ENCODE data around the gene NTHL1. TPM values are rescaled to one million over a fixed set of nuclear protein-coding genes. Genes with fewer than 3 reads are reported as not detected.

NTHL1 gene
- total and polyA plus RNA-seq, 10 donors, result 9.6 to 52.1 (median 27.0) TPM

GRCh38 chr16:2095315-2095853 is 47.8 kb upstream of the NTHL1 start:
- 95 to 97% (median 96%) methylated on average over 25 to 26 of the region's 26 CpGs for WGBS, 5 donors
- DNase-seq, result no peak
- Histone ChIP-seq H3K4me3 (no peak overlapping the region), H3K4me1 (peaks cover 0 to 17% (median 9%) of the 10 kb centered on the region in 6 donors), H3K27me3 (replicated peaks in 1 of 7) (no peaks in the 10 kb centered on the region), H3K9me3 (no peaks in the 10 kb centered on the region), H3K36me3 (peaks cover 0 to 93% (median 67%) of the 10 kb centered on the region in 6 donors), H3K27ac (no peak overlapping the region)
- intact Hi-C loops (cut with DNase I; ENCODE audit: low total_unique reads), result no loop called here
- TF ChIP-seq POLR2A (IDR thresholded peaks at IDR 0.05) (no peak), POLR2AphosphoS5 (IDR thresholded peaks at IDR 0.05) (peak in 1 of 3 donors; percentile 38), CTCF (IDR thresholded peaks at IDR 0.05 in 8 of 11, conservative IDR thresholded peaks at IDR 0.05 in 3 of 11) (no peak)

GRCh38 chr16:2093793-2094192 is 46.2 kb upstream of the NTHL1 start:
- WGBS, 5 donors, result 91 to 96% (median 93%) methylated on average over 8 to 15 of the region's 15 CpGs
- Histone ChIP-seq H3K36me3 (peaks cover 0 to 93% (median 64%) of the 10 kb centered on the region in 6 donors), H3K27me3 (replicated peaks in 1 of 7) (no peaks in the 10 kb centered on the region), H3K27ac (no peak overlapping the region), H3K4me1 (peaks cover 0 to 32% (median 18%) of the 10 kb centered on the region in 6 donors), H3K9me3 (no peaks in the 10 kb centered on the region), H3K4me3 (no peak overlapping the region)
- no peak for DNase-seq
- TF ChIP-seq POLR2A (IDR thresholded peaks at IDR 0.05), result no peak
- TF ChIP-seq POLR2AphosphoS5 (IDR thresholded peaks at IDR 0.05), result peak in 1 of 3 donors; percentile 28
- intact Hi-C loops (cut with DNase I; ENCODE audit: low total_unique reads), result no loop called here

- intact Hi-C loops (cut with DNase I; ENCODE audit: low total_unique reads), result no loop called here
- 93 to 98% (median 95%) methylated on average over 8 to 13 of the region's 13 CpGs for WGBS, 5 donors
- Histone ChIP-seq H3K27ac (no peak overlapping the region), H3K27me3 (replicated peaks in 1 of 7) (no peaks in the 10 kb centered on the region), H3K36me3 (peaks cover 0 to 97% (median 74%) of the 10 kb centered on the region in 6 donors), H3K4me3 (no peak overlapping the region), H3K9me3 (no peaks in the 10 kb centered on the region), H3K4me1 (peaks cover 0 to 32% (median 18%) of the 10 kb centered on the region in 6 donors)
- TF ChIP-seq POLR2AphosphoS5 (IDR thresholded peaks at IDR 0.05) (peak in 1 of 3 donors; percentile 1), POLR2A (IDR thresholded peaks at IDR 0.05) (no peak)
- DNase-seq, result no peak
Measured at GRCh38 chr16:2092866-2093265, 45.2 kb upstream of the NTHL1 start.

- Histone ChIP-seq H3K27me3 (replicated peaks in 1 of 7) (no peaks in the 10 kb centered on the region), H3K4me3 (no peak overlapping the region), H3K27ac (no peak overlapping the region), H3K36me3 (peaks cover 0 to 97% (median 76%) of the 10 kb centered on the region in 6 donors), H3K4me1 (peaks cover 0 to 32% (median 18%) of the 10 kb centered on the region in 6 donors), H3K9me3 (no peaks in the 10 kb centered on the region)
- no peak for DNase-seq
- 78 to 88% (median 87%) methylated on average over 9 to 16 of the region's 16 CpGs for WGBS, 5 donors
- intact Hi-C loops (cut with DNase I; ENCODE audit: low total_unique reads), result no loop called here
- TF ChIP-seq POLR2AphosphoS5 (IDR thresholded peaks at IDR 0.05), result no peak
- no peak for TF ChIP-seq POLR2A (IDR thresholded peaks at IDR 0.05)
- TF ChIP-seq CTCF (IDR thresholded peaks at IDR 0.05 in 8 of 11, conservative IDR thresholded peaks at IDR 0.05 in 3 of 11), result no peak
Measured at GRCh38 chr16:2092256-2092620, 44.6 kb upstream of the NTHL1 start.

- H3K4me3 ChIP-seq, result peak overlapping the region in 3 of 8 donors; percentile 15 to 49 (median 33)
- no peaks in the 10 kb centered on the region for H3K27me3 ChIP-seq (replicated peaks in 1 of 7)
- intact Hi-C loops (cut with DNase I; ENCODE audit: low total_unique reads), result no loop called here
- H3K9me3 ChIP-seq, result no peaks in the 10 kb centered on the region
- WGBS, 5 donors, result 71 to 97% (median 81%) methylated on average over 18 to 49 of the region's 49 CpGs
- TF ChIP-seq POLR2A (IDR thresholded peaks at IDR 0.05), result no peak
- TF ChIP-seq CTCF (IDR thresholded peaks at IDR 0.05 in 8 of 11, conservative IDR thresholded peaks at IDR 0.05 in 3 of 11), result no peak
- no peak for TF ChIP-seq POLR2AphosphoS5 (IDR thresholded peaks at IDR 0.05)
- H3K36me3 ChIP-seq, result peaks cover 0 to 97% (median 76%) of the 10 kb centered on the region in 6 donors
- H3K27ac ChIP-seq, result peak overlapping the region in 5 of 8 donors; percentile 55 to 69 (median 63)
- DNase-seq, result no peak
- peaks cover 0 to 37% (median 18%) of the 10 kb centered on the region in 6 donors for H3K4me1 ChIP-seq
Measured at GRCh38 chr16:2091547-2092255, 44.1 kb upstream of the NTHL1 start.

All from spleen (tissue), 11 donors.